ENCODE data around the gene PTPRD. TPM values are rescaled to one million over a fixed set of nuclear protein-coding genes. Genes with fewer than 3 reads are reported as not detected.

The PTPRD gene
- total and polyA plus RNA-seq, 9 donors, result 16.2 to 231 (median 85.8) TPM

- WGBS, 3 donors, result 54 to 60% (median 60%) methylated on average over 3 of the region's 3 CpGs
- Histone ChIP-seq H3K27me3 (no peaks in the 10 kb centered on the region), H3K9me3 (no peaks in the 10 kb centered on the region), H3K4me3 (no peak overlapping the region), H3K4me1 (ENCODE audit: insufficient read depth) (no peaks in the 10 kb centered on the region), H3K36me3 (no peaks in the 10 kb centered on the region), H3K27ac (no peak overlapping the region)
- no peak for DNase-seq
- no peak for TF ChIP-seq EP300 (IDR thresholded peaks at IDR 0.05)
- TF ChIP-seq POLR2A (IDR thresholded peaks at IDR 0.05), result no peak
- TF ChIP-seq CTCF (IDR thresholded peaks at IDR 0.05), result no peak
- intact Hi-C loops (cut with DNase I), result no loop called here
These were observed 738.5 kb downstream of the PTPRD start for GRCh38 chr9:9874270-9874669.

GRCh38 chr9:9862235-9862810, 750.5 kb downstream of the PTPRD start:
- no peaks in the 10 kb centered on the region for H3K36me3 ChIP-seq
- no peak for TF ChIP-seq EP300 (IDR thresholded peaks at IDR 0.05)
- no peak for TF ChIP-seq CTCF (IDR thresholded peaks at IDR 0.05)
- TF ChIP-seq POLR2A (IDR thresholded peaks at IDR 0.05), result no peak
- DNase-seq, result no peak
- no peaks in the 10 kb centered on the region for H3K27me3 ChIP-seq
- H3K4me3 ChIP-seq, result no peak overlapping the region
- H3K9me3 ChIP-seq, result no peaks in the 10 kb centered on the region
- H3K4me1 ChIP-seq (ENCODE audit: insufficient read depth), result no peaks in the 10 kb centered on the region
- 41 to 55% (median 47%) methylated on average over 3 of the region's 3 CpGs for WGBS, 3 donors
- no peak overlapping the region for H3K27ac ChIP-seq
- intact Hi-C loops (cut with DNase I), result no loop called here

- DNase-seq, result no peak
- Histone ChIP-seq H3K27me3 (no peaks in the 10 kb centered on the region), H3K27ac (no peak overlapping the region), H3K36me3 (no peaks in the 10 kb centered on the region), H3K9me3 (no peaks in the 10 kb centered on the region), H3K4me1 (ENCODE audit: insufficient read depth) (no peaks in the 10 kb centered on the region), H3K4me3 (no peak overlapping the region)
- intact Hi-C loops (cut with DNase I), result no loop called here
- WGBS, 3 donors, result 66 to 82% (median 76%) methylated on average over 15 of the region's 15 CpGs
- TF ChIP-seq CTCF (IDR thresholded peaks at IDR 0.05) (no peak), POLR2A (IDR thresholded peaks at IDR 0.05) (no peak), EP300 (IDR thresholded peaks at IDR 0.05) (no peak)
These were observed 757.4 kb downstream of the PTPRD start for GRCh38 chr9:9855177-9856078.

GRCh38 chr9:9847750-9848149, 765.1 kb downstream of the PTPRD start:
- intact Hi-C loops (cut with DNase I), result no loop called here
- TF ChIP-seq EP300 (IDR thresholded peaks at IDR 0.05) (no peak), CTCF (IDR thresholded peaks at IDR 0.05) (no peak), POLR2A (IDR thresholded peaks at IDR 0.05) (no peak)
- no peak for DNase-seq
- Histone ChIP-seq H3K4me1 (ENCODE audit: insufficient read depth) (no peaks in the 10 kb centered on the region), H3K27ac (no peak overlapping the region), H3K27me3 (no peaks in the 10 kb centered on the region), H3K36me3 (no peaks in the 10 kb centered on the region), H3K9me3 (no peaks in the 10 kb centered on the region), H3K4me3 (no peak overlapping the region)
- 61 to 71% (median 63%) methylated on average over 5 of the region's 5 CpGs for WGBS, 3 donors

Measured in ovary (tissue), 9 donors.